HG03558 (cell line): ENCODE measurements around the gene ADCY9.
"Not testable (repeated sequence)": the region's sequence is repeated elsewhere in the genome, so short reads cannot be mapped to it uniquely, and the experiment has no call there.

ENCODE experiments used
- ATAC-seq: cut with Tn5 transposase; IDR thresholded peaks from one replicate; pipeline ENCODE4 v1.9.1; 2021; ENCODE audit warnings: moderate number of reproducible peaks; ENCODE audit not compliant: unreplicated experiment; ENCODE audit errors: extremely low read depth

Gene ADCY9

GRCh38 chr16:4045561-4045960 lies 70.7 kb downstream of the ADCY9 start:
- ATAC-seq = not testable (repeated sequence)

- no peak for ATAC-seq
These were observed 73.7 kb downstream of the ADCY9 start for GRCh38 chr16:4042581-4042980.

- ATAC-seq = no peak
These were observed 77.8 kb downstream of the ADCY9 start for GRCh38 chr16:4038448-4038847.

- ATAC-seq = not testable (repeated sequence)
These were observed 79.3 kb downstream of the ADCY9 start for GRCh38 chr16:4036952-4037351.

GRCh38 chr16:4034963-4035362 lies 81.3 kb downstream of the ADCY9 start:
- no peak for ATAC-seq

GRCh38 chr16:4033951-4034350 lies 82.3 kb downstream of the ADCY9 start:
- no peak for ATAC-seq

- no peak for ATAC-seq
These were observed 83.5 kb downstream of the ADCY9 start for GRCh38 chr16:4032768-4033167.

- ATAC-seq = no peak
These were observed 88.1 kb downstream of the ADCY9 start for GRCh38 chr16:4028144-4028543.

GRCh38 chr16:4026854-4027253 lies 89.4 kb downstream of the ADCY9 start:
- ATAC-seq = no peak

- ATAC-seq = no peak
These were observed 90.8 kb downstream of the ADCY9 start for GRCh38 chr16:4025428-4025827.

- ATAC-seq = no peak
These were observed 94.3 kb downstream of the ADCY9 start for GRCh38 chr16:4021916-4022315.

GRCh38 chr16:4021070-4021779 lies 95.0 kb downstream of the ADCY9 start:
- no peak for ATAC-seq

- ATAC-seq = no peak
These were observed 96.9 kb downstream of the ADCY9 start for GRCh38 chr16:4019371-4019791.

- no peak for ATAC-seq
These were observed 97.9 kb downstream of the ADCY9 start for GRCh38 chr16:4018391-4018790.

GRCh38 chr16:4017807-4018206 lies 98.4 kb downstream of the ADCY9 start:
- ATAC-seq = no peak

GRCh38 chr16:4016658-4017057 lies 99.6 kb downstream of the ADCY9 start:
- ATAC-seq = no peak

- no peak for ATAC-seq
These were observed 100.3 kb downstream of the ADCY9 start for GRCh38 chr16:4016005-4016352.

- ATAC-seq = no peak
These were observed 100.8 kb downstream of the ADCY9 start for GRCh38 chr16:4015275-4016004.

GRCh38 chr16:4011940-4012629 lies 104.2 kb downstream of the ADCY9 start:
- ATAC-seq = no peak

GRCh38 chr16:4011225-4011939 lies 104.9 kb downstream of the ADCY9 start:
- ATAC-seq = no peak
